B cell (primary cell): ENCODE results near the gene THADA. TPM values are rescaled to one million over a fixed set of nuclear protein-coding genes. Genes with fewer than 3 reads are reported as not detected.

ENCODE experiments used
- ATAC-seq: fragments of 200-7000 bp; cut with Tn5 transposase; one replicate; pipeline ENCODE4 v1.10.0; 2021; ENCODE audit warnings: low read depth, mild to moderate bottlenecking, moderate number of reproducible peaks, moderate library complexity
- CTCF ChIA-PET: fragments of 350-600 bp; sonication (Branson Sonifier 250); formaldehyde crosslinking; loops from one replicate; lab custom pipeline; 2021; ENCODE audit warnings: antibody characterized with exemption, inconsistent platforms; lab: Charles Lee
- POLR2A ChIA-PET: fragments of 350-600 bp; sonication (Branson Sonifier 250); formaldehyde crosslinking; loops from one replicate; lab custom pipeline; 2021; ENCODE audit warnings: antibody characterized with exemption; lab: Charles Lee
- DNase-seq: peaks from one replicate; pipeline ENCODE4 v3.0.0; 2013
- H2AFZ ChIP-seq: 2 replicates; pipeline ENCODE4 v1.6.1; 2012; ENCODE audit warnings: mild to moderate bottlenecking, low read depth, low read length; ENCODE audit not compliant: insufficient read depth, poor library complexity, severe bottlenecking
- H3K27ac ChIP-seq, 2 donors: 1 replicate in 1 of 2; 2 replicates in 1 of 2; pipeline ENCODE4 v1.5.1; 2012 to 2013; ENCODE audit warnings: low read length in 2 of 2, mild to moderate bottlenecking in 2 of 2, moderate library complexity in 1 of 2
- H3K27me3 ChIP-seq, 4 experiments: fragments of 200-600 bp in 1 of 4; sonication (generic) in 1 of 4; replicated peaks in 1 of 4; 1 replicate in 2 of 4; 2 replicates in 2 of 4; pipeline versions ENCODE4 v1.6.1 to v1.7.0; 2013 to 2016; ENCODE audit warnings: low read length in 3 of 4, mild to moderate bottlenecking in 2 of 4, mixed read lengths in 1 of 4, moderate library complexity in 1 of 4; ENCODE audit not compliant: insufficient read depth in 4 of 4, control insufficient read depth in 3 of 4; ENCODE audit errors: control extremely low read depth in 1 of 4
- H3K36me3 ChIP-seq, 2 experiments: replicated peaks in 1 of 2; 1 replicate in 1 of 2; 2 replicates in 1 of 2; pipeline versions ENCODE4 v1.6.1 to v1.7.1; 2013; ENCODE audit warnings: low read length in 1 of 2; ENCODE audit not compliant: insufficient read depth in 2 of 2, control insufficient read depth in 1 of 2; ENCODE audit errors: control extremely low read depth in 1 of 2, extremely low read depth in 1 of 2
- H3K4me1 ChIP-seq, 2 donors: fragments of 200-600 bp in 1 of 2; sonication (generic) in 1 of 2; 1 replicate in 1 of 2; 2 replicates in 1 of 2; pipeline versions ENCODE4 v1.5.1 to v1.6.1; 2013 to 2017; ENCODE audit warnings: low read length in 2 of 2; ENCODE audit not compliant: control insufficient read depth in 2 of 2, insufficient read depth in 2 of 2
- H3K4me2 ChIP-seq: replicated peaks from 2 replicates; pipeline ENCODE3; 2012; ENCODE audit warnings: mild to moderate bottlenecking, low read depth, low read length; ENCODE audit not compliant: poor library complexity, severe bottlenecking
- H3K4me3 ChIP-seq, 5 experiments: fragments of 200-600 bp in 1 of 5; sonication (generic) in 1 of 5; 1 replicate in 3 of 5; 2 replicates in 2 of 5; pipeline versions ENCODE4 v1.5.1 to v1.7.0; 2011 to 2016; ENCODE audit warnings: low read length in 4 of 5, mild to moderate bottlenecking in 4 of 5, low read depth in 2 of 5, control low read depth in 1 of 5, moderate library complexity in 1 of 5; ENCODE audit not compliant: insufficient read depth in 1 of 5; ENCODE audit errors: control extremely low read depth in 1 of 5, extremely low read depth in 1 of 5
- H3K79me2 ChIP-seq: fragments of 200-600 bp; sonication (generic); one replicate; pipeline ENCODE4 v1.6.0; 2016; ENCODE audit warnings: low read length; ENCODE audit not compliant: control insufficient read depth, insufficient read depth
- H3K9ac ChIP-seq: fragments of 200-600 bp; sonication (generic); 2 replicates; pipeline ENCODE4 v1.6.1; 2017; ENCODE audit warnings: mild to moderate bottlenecking, low read length, moderate library complexity
- H3K9me3 ChIP-seq, 3 donors: one replicate each; pipeline versions ENCODE4 v1.6.1 to v1.7.1; 2013; ENCODE audit warnings: low read length in 2 of 3; ENCODE audit not compliant: control insufficient read depth in 2 of 3, insufficient read depth in 1 of 3; ENCODE audit errors: control extremely low read depth in 1 of 3
- H4K20me1 ChIP-seq: 2 replicates; pipeline ENCODE4 v1.6.0; 2012; ENCODE audit warnings: mild to moderate bottlenecking, low read length; ENCODE audit not compliant: insufficient read depth, control insufficient read depth, poor library complexity, severe bottlenecking
- H3K27ac Mint-ChIP-seq: one replicate; pipeline ENCODE4 v1.8.0; 2021; ENCODE audit warnings: mixed read lengths
- H3K27me3 Mint-ChIP-seq: one replicate; pipeline ENCODE4 v1.8.0; 2021; ENCODE audit warnings: mixed read lengths
- H3K4me1 Mint-ChIP-seq: one replicate; pipeline ENCODE4 v1.8.0; 2021; ENCODE audit warnings: mixed read lengths
- H3K4me3 Mint-ChIP-seq: one replicate; pipeline ENCODE4 v1.8.0; 2021; ENCODE audit warnings: mixed read lengths
- H3K9me3 Mint-ChIP-seq: one replicate; pipeline ENCODE4 v1.8.0; 2022; ENCODE audit warnings: mixed read lengths; ENCODE audit not compliant: insufficient read depth
- CTCF ChIP-seq: fragments of 200-600 bp; IDR thresholded peaks from one replicate; pipeline ENCODE4 v1.8.0; 2022; ENCODE audit warnings: antibody characterized with exemption, mild to moderate bottlenecking
- EZH2 ChIP-seq: IDR thresholded peaks from 2 replicates; pipeline ENCODE4 v1.6.1; 2012; ENCODE audit warnings: borderline replicate concordance, low read depth, mild to moderate bottlenecking, moderate library complexity, low read length; ENCODE audit not compliant: insufficient read depth, poor library complexity, severe bottlenecking
- WGBS: methylation state at CpG from one replicate; pipeline ENCODE4 v1.1.5; 2013; ENCODE audit warnings: missing lambda C conversion rate; ENCODE audit not compliant: insufficient coverage; 5-methylcytosine and 5-hydroxymethylcytosine counted together
- intact Hi-C: fragments of 100-400 bp; cut with micrococcal nuclease; formaldehyde crosslinking; loops from one replicate; pipeline ENCODE4 v1.10.0; 2022
- polyA plus RNA-seq: library from polyadenylated mRNA; depleted of rRNA; stranded (reverse); fragments of >200 nt; gene quantifications from 2 replicates; pipeline ENCODE4 v1.2.3, GENCODE V29; 2012
- total RNA-seq, 2 donors: library from RNA; stranded (reverse); fragments of 120-200 nt in 1 of 2; gene quantifications; 1 replicate in 1 of 2; 2 replicates in 1 of 2; pipeline versions ENCODE4 v1.2.3 to v1.2.4, GENCODE V29; 2013 to 2022

Gene THADA
- total and polyA plus RNA-seq, 2 donors (not counting 1 experiment from before 2014, with no cell fraction given) = 17.6 to 48.5 TPM

- H3K9ac ChIP-seq = peak overlapping the region; percentile 86
- peak overlapping the region; percentile 82 to 98 (median 90) for H3K4me3 ChIP-seq
- peaks cover 81% of the 10 kb centered on the region for H3K79me2 ChIP-seq
- H3K27ac ChIP-seq = peak overlapping the region; percentile 69 to 90
- 0% methylated on average over 2 of the region's 4 CpGs for WGBS
- peaks cover 47 to 57% of the 10 kb centered on the region in 2 donors for H3K4me1 ChIP-seq
- no peaks in the 10 kb centered on the region for H3K9me3 Mint-ChIP-seq
- ChIA-PET CTCF (interaction anchor here (0.6 to 21.8 kb wide), 9 partner anchors 52 to 276 kb away, joined by 3 to 650 read pairs (median 7); no protein-coding TSS in a partner anchor), POLR2A (interaction anchor here (0.7 to 13.4 kb wide), 6 partner anchors 49 to 501 kb away, joined by 3 to 561 read pairs (median 11); no protein-coding TSS in a partner anchor)
- H3K4me2 ChIP-seq = peak overlapping the region; percentile 85
- no peaks in the 10 kb centered on the region for H3K27me3 ChIP-seq
- H3K4me1 Mint-ChIP-seq = peaks cover 52% of the 10 kb centered on the region
- peaks cover 0 to 5% (median 0%) of the 10 kb centered on the region in 3 donors for H3K9me3 ChIP-seq
- peak overlapping the region; percentile 98 for H3K4me3 Mint-ChIP-seq
- H3K27ac Mint-ChIP-seq = peak overlapping the region; percentile 96
- intact Hi-C loops = no loop called here
- peaks cover 0 to 30% of the 10 kb centered on the region in 2 experiments for H3K36me3 ChIP-seq
- DNase-seq = peak; percentile 49
- TF ChIP-seq EZH2 (no peak), CTCF (no peak)
- no peak for ATAC-seq
- peaks cover 34% of the 10 kb centered on the region for H4K20me1 ChIP-seq
- no peak overlapping the region for H2AFZ ChIP-seq
- H3K27me3 Mint-ChIP-seq = no peaks in the 10 kb centered on the region
Measured at GRCh38 chr2:43223521-43224001, 372.3 kb downstream of the THADA start.
